Panc1 (cell line): ENCODE measurements around the gene DDX24.

Experiments used
- POLR2AphosphoS5 ChIP-seq: IDR thresholded peaks from 2 replicates; pipeline ENCODE4 v1.6.1; 2012; ENCODE audit warnings: mild to moderate bottlenecking, low read depth, low read length, moderate library complexity
- SIN3A ChIP-seq: IDR thresholded peaks from 2 replicates; pipeline ENCODE4 v1.6.1; 2012; ENCODE audit warnings: low read depth, mild to moderate bottlenecking, low read length, moderate library complexity, borderline replicate concordance; ENCODE audit not compliant: insufficient read depth
- TCF7L2 ChIP-seq: IDR thresholded peaks from 2 replicates; pipeline ENCODE4 v1.6.1; 2011; ENCODE audit warnings: mild to moderate bottlenecking, low read depth, low read length, inconsistent platforms
- TF ChIP-seq, protein P1 (sequence below): fragments of 450-650 bp; IDR thresholded peaks from 2 replicates; pipeline ENCODE4 v1.5.1; 2017; ENCODE audit warnings: mild to moderate bottlenecking
- TF ChIP-seq, protein P2 (sequence below), 2 experiments: IDR thresholded peaks; 2 replicates each; pipeline ENCODE4 v1.6.1; 2011 to 2012; ENCODE audit warnings: low read depth in 2 of 2, control low read depth in 1 of 2, low read length in 1 of 2, mild to moderate bottlenecking in 1 of 2, moderate library complexity in 1 of 2; ENCODE audit not compliant: insufficient read depth in 1 of 2

DNA sequence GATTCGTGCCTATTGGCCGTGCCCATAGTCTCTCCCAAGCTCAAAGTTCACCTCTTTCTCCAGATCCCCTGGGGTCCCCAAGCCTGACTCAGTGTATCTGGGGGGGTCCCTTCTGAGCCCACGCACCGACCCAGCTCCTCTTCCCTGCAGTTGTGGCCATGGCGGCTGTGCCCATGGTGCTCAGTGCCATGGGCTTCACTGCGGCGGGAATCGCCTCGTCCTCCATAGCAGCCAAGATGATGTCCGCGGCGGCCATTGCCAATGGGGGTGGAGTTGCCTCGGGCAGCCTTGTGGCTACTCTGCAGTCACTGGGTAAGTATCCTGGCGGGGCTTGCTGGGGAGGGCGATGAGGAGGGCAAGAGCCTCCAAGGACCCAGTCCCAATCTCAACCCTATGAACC lies 34.6 kb upstream of the DDX24 start:
- TF ChIP-seq, protein P1, sequence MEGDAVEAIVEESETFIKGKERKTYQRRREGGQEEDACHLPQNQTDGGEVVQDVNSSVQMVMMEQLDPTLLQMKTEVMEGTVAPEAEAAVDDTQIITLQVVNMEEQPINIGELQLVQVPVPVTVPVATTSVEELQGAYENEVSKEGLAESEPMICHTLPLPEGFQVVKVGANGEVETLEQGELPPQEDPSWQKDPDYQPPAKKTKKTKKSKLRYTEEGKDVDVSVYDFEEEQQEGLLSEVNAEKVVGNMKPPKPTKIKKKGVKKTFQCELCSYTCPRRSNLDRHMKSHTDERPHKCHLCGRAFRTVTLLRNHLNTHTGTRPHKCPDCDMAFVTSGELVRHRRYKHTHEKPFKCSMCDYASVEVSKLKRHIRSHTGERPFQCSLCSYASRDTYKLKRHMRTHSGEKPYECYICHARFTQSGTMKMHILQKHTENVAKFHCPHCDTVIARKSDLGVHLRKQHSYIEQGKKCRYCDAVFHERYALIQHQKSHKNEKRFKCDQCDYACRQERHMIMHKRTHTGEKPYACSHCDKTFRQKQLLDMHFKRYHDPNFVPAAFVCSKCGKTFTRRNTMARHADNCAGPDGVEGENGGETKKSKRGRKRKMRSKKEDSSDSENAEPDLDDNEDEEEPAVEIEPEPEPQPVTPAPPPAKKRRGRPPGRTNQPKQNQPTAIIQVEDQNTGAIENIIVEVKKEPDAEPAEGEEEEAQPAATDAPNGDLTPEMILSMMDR, result no peak
- no peak for TF ChIP-seq SIN3A
- TF ChIP-seq, protein P2, sequence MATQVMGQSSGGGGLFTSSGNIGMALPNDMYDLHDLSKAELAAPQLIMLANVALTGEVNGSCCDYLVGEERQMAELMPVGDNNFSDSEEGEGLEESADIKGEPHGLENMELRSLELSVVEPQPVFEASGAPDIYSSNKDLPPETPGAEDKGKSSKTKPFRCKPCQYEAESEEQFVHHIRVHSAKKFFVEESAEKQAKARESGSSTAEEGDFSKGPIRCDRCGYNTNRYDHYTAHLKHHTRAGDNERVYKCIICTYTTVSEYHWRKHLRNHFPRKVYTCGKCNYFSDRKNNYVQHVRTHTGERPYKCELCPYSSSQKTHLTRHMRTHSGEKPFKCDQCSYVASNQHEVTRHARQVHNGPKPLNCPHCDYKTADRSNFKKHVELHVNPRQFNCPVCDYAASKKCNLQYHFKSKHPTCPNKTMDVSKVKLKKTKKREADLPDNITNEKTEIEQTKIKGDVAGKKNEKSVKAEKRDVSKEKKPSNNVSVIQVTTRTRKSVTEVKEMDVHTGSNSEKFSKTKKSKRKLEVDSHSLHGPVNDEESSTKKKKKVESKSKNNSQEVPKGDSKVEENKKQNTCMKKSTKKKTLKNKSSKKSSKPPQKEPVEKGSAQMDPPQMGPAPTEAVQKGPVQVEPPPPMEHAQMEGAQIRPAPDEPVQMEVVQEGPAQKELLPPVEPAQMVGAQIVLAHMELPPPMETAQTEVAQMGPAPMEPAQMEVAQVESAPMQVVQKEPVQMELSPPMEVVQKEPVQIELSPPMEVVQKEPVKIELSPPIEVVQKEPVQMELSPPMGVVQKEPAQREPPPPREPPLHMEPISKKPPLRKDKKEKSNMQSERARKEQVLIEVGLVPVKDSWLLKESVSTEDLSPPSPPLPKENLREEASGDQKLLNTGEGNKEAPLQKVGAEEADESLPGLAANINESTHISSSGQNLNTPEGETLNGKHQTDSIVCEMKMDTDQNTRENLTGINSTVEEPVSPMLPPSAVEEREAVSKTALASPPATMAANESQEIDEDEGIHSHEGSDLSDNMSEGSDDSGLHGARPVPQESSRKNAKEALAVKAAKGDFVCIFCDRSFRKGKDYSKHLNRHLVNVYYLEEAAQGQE (IDR thresholded peaks at IDR 0.05; ENCODE audit: insufficient read depth in 1 of 2, low read depth in 2 of 2, low read length in 1 of 2), result no peak
- no peak for TF ChIP-seq POLR2AphosphoS5
- no peak for TF ChIP-seq TCF7L2
